SU-DHL-6 (cell line): ENCODE data around the gene PCDHGC5.

Experiments used
- H2AFZ ChIP-seq: fragments of 200-600 bp; sonication (generic); 2 replicates; pipeline ENCODE4 v1.6.1; 2014; ENCODE audit warnings: low read depth, mild to moderate bottlenecking, moderate library complexity, mixed read lengths, antibody characterized with exemption, low read length; ENCODE audit not compliant: severe bottlenecking
- H3F3A ChIP-seq: fragments of 200-600 bp; shearing (Covaris generic); 2 replicates; pipeline ENCODE4 v1.6.0; 2016; ENCODE audit warnings: antibody characterized with exemption, mild to moderate bottlenecking; ENCODE audit not compliant: insufficient read depth
- H3K27ac ChIP-seq: fragments of 200-600 bp; sonication (generic); 2 replicates; pipeline ENCODE4 v1.5.1; 2016; ENCODE audit warnings: low read depth, mild to moderate bottlenecking, low read length, moderate library complexity, mixed read lengths
- H3K27me3 ChIP-seq: fragments of 200-600 bp; sonication (generic), shearing (Covaris generic); 2 replicates; pipeline ENCODE4 v1.6.0; 2014; ENCODE audit warnings: mild to moderate bottlenecking, low read length
- H3K36me3 ChIP-seq: fragments of 200-600 bp; sonication (generic); 2 replicates; pipeline ENCODE4 v1.6.1; 2014; ENCODE audit warnings: mild to moderate bottlenecking, low read length, mixed read lengths
- H3K4me2 ChIP-seq: fragments of 300-600, 200-600 bp; shearing (Covaris generic), sonication (generic); 2 replicates; pipeline ENCODE4 v1.6.0; 2014; ENCODE audit warnings: low read length, low read depth, mild to moderate bottlenecking; ENCODE audit not compliant: poor library complexity, severe bottlenecking
- H3K4me3 ChIP-seq: fragments of 200-600 bp; sonication (generic); 2 replicates; pipeline ENCODE4 v1.5.1; 2014; ENCODE audit warnings: antibody characterized with exemption, low read length, mild to moderate bottlenecking, mixed read lengths; ENCODE audit not compliant: insufficient read depth, poor library complexity, severe bottlenecking
- H3K79me2 ChIP-seq: fragments of 200-600 bp; sonication (generic); 2 replicates; pipeline ENCODE4 v1.6.1; 2014; ENCODE audit warnings: mild to moderate bottlenecking, low read length, moderate library complexity; ENCODE audit not compliant: insufficient read depth
- H3K9ac ChIP-seq: fragments of 200-600 bp; sonication (generic); 2 replicates; pipeline ENCODE4 v1.7.0; 2014; ENCODE audit warnings: mild to moderate bottlenecking, low read length
- H3K9me2 ChIP-seq: fragments of 200-600 bp; sonication (generic); replicated peaks from 2 replicates; pipeline ENCODE4 v1.6.1; 2014; ENCODE audit warnings: low read length; ENCODE audit not compliant: insufficient read depth
- H3K9me3 ChIP-seq: fragments of 200-600 bp; sonication (generic); 2 replicates; pipeline ENCODE4 v1.6.1; 2014; ENCODE audit warnings: low read length, mixed read lengths; ENCODE audit not compliant: insufficient read depth
- H4K20me1 ChIP-seq: fragments of 200-600 bp; sonication (generic); 2 replicates; pipeline ENCODE4 v1.6.1; 2014; ENCODE audit warnings: low read depth, mild to moderate bottlenecking, antibody characterized with exemption, low read length, moderate library complexity, mixed read lengths
- EZH2phosphoT487 ChIP-seq: fragments of 200-600 bp; sonication (generic), shearing (Covaris generic); conservative IDR thresholded peaks from 2 replicates; pipeline ENCODE4 v1.6.1; 2018; ENCODE audit warnings: mild to moderate bottlenecking, antibody characterized with exemption, low read length, moderate library complexity, mixed read lengths
- TF ChIP-seq, protein P1 (sequence below): fragments of 200-600 bp; sonication (generic); IDR thresholded peaks from one replicate; pipeline ENCODE4 v1.5.1; 2017; ENCODE audit warnings: antibody characterized with exemption, mild to moderate bottlenecking, low read length, moderate library complexity; ENCODE audit not compliant: insufficient read depth, poor library complexity, severe bottlenecking

PCDHGC5 gene

DNA sequence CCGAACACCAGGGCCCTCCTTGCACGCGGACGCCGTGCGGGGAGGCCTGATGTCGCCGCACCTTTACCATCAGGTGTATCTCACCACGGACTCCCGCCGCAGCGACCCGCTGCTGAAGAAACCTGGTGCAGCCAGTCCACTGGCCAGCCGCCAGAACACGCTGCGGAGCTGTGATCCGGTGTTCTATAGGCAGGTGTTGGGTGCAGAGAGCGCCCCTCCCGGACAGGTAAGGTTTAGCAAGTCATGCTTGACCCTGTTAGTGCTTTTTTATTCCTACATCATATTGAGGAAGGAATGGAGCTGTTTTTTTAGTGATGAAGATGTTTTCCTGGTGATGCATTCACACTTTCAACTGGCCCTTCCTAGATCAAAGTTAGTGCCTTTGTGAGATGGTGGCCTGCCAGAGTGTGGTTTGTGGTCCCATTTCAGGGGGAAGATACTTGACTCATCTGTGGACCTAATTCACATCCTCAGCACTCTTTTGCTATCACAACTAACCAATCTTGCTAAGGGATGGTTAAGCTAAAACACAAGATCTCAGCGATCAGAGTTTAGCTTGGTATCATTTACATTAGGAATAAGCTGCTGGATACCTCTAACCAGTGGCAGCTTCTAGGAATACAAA lies 10.4 kb upstream of the PCDHGC5 start:
- H3K36me3 ChIP-seq, result no peaks in the 10 kb centered on the region
- no peak overlapping the region for H2AFZ ChIP-seq
- H4K20me1 ChIP-seq, result no peaks in the 10 kb centered on the region
- peaks cover 73% of the 10 kb centered on the region for H3K79me2 ChIP-seq
- no peaks in the 10 kb centered on the region for H3K27me3 ChIP-seq
- H3F3A ChIP-seq, result peaks cover 5% of the 10 kb centered on the region
- H3K9me3 ChIP-seq, result no peaks in the 10 kb centered on the region
- H3K4me3 ChIP-seq, result peak overlapping the region; percentile 54
- no peaks in the 10 kb centered on the region for H3K9me2 ChIP-seq
- H3K27ac ChIP-seq, result peak overlapping the region; percentile 61
- H3K9ac ChIP-seq, result peak overlapping the region; percentile 70
- no peak for TF ChIP-seq EZH2phosphoT487
- TF ChIP-seq, protein P1, sequence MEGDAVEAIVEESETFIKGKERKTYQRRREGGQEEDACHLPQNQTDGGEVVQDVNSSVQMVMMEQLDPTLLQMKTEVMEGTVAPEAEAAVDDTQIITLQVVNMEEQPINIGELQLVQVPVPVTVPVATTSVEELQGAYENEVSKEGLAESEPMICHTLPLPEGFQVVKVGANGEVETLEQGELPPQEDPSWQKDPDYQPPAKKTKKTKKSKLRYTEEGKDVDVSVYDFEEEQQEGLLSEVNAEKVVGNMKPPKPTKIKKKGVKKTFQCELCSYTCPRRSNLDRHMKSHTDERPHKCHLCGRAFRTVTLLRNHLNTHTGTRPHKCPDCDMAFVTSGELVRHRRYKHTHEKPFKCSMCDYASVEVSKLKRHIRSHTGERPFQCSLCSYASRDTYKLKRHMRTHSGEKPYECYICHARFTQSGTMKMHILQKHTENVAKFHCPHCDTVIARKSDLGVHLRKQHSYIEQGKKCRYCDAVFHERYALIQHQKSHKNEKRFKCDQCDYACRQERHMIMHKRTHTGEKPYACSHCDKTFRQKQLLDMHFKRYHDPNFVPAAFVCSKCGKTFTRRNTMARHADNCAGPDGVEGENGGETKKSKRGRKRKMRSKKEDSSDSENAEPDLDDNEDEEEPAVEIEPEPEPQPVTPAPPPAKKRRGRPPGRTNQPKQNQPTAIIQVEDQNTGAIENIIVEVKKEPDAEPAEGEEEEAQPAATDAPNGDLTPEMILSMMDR, result peak; percentile 61
- peak overlapping the region; percentile 72 for H3K4me2 ChIP-seq

DNA sequence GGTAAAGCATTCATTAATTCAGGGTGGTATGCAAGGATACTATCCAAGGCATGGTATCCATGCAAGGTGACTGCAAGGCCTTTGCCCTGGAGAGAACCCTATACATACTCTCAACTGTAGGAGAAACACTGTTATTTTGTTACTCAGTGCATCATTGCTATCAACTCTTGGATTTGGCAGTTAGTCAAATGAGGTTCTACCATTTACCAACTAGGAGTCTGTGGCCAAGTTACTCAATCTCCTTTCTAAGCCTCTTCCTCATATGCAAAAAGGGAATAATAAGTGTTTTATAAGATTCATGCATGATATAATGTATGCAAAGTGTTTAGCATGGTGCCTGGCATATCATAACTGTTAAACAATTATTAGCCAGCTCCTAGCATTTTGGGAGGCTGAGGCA lies 9.1 kb upstream of the PCDHGC5 start:
- no peaks in the 10 kb centered on the region for H3K36me3 ChIP-seq
- peak overlapping the region; percentile 72 for H3K4me2 ChIP-seq
- TF ChIP-seq, protein P1, result no peak
- no peak for TF ChIP-seq EZH2phosphoT487
- H3K9me3 ChIP-seq, result no peaks in the 10 kb centered on the region
- H3K9me2 ChIP-seq, result no peaks in the 10 kb centered on the region
- H4K20me1 ChIP-seq, result no peaks in the 10 kb centered on the region
- H3K27me3 ChIP-seq, result no peaks in the 10 kb centered on the region
- H3K79me2 ChIP-seq, result peaks cover 85% of the 10 kb centered on the region
- H3K27ac ChIP-seq, result peak overlapping the region; percentile 50
- H3F3A ChIP-seq, result peaks cover under 1% of the 10 kb centered on the region
- no peak overlapping the region for H2AFZ ChIP-seq
- peak overlapping the region; percentile 25; the same call in 1 of the 2 replicates for H3K9ac ChIP-seq
- peak overlapping the region; percentile 30 for H3K4me3 ChIP-seq

DNA sequence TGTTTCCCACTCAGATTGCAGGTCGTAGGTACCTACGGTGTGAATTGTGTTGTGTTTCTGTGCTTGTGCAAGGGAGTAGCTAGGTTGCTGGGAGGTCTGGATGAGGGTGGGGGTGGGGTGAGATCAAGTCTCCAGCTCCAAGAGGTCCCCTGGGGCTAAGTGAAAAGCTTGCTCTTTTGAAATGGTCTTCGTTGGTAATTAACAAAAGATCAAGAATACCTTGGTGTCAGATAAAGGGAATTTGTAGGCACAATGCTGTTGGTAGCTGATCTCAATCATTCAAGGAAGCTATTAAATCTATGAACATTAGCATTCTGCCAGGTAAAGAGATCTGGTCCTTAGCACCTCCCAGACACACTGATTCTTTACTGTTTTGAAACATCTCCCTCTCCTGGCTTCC lies 5.0 kb upstream of the PCDHGC5 start:
- no peaks in the 10 kb centered on the region for H3K9me3 ChIP-seq
- peak overlapping the region; percentile 72 for H3K4me2 ChIP-seq
- peaks cover 77% of the 10 kb centered on the region for H3K79me2 ChIP-seq
- peak overlapping the region; percentile 45 for H3K4me3 ChIP-seq
- peak overlapping the region; percentile 42 for H3K9ac ChIP-seq
- H3K9me2 ChIP-seq, result no peaks in the 10 kb centered on the region
- H2AFZ ChIP-seq, result no peak overlapping the region
- no peaks in the 10 kb centered on the region for H3K27me3 ChIP-seq
- TF ChIP-seq, protein P1, result no peak
- TF ChIP-seq EZH2phosphoT487, result no peak
- no peaks in the 10 kb centered on the region for H3K36me3 ChIP-seq
- peak overlapping the region; percentile 21; the same call in 1 of the 2 replicates for H3K27ac ChIP-seq
- no peaks in the 10 kb centered on the region; the same call in 1 of the 2 replicates for H3F3A ChIP-seq
- no peaks in the 10 kb centered on the region for H4K20me1 ChIP-seq
